Subcutaneous adipose tissue (tissue), 4 donors: ENCODE data around the gene DCUN1D3. TPM values are rescaled to one million over a fixed set of nuclear protein-coding genes. Genes with fewer than 3 reads are reported as not detected.

Experiments used
- CTCF ChIP-seq: fragments of 450-650 bp; IDR thresholded peaks from one replicate; pipeline ENCODE4 v1.5.1; 2016; ENCODE audit warnings: low read depth, mild to moderate bottlenecking, control low read depth, antibody characterized with exemption, moderate library complexity
- total RNA-seq, 4 donors: library from RNA; depleted of rRNA; stranded (reverse); fragments of >200 nt; gene quantifications; one replicate each; pipeline ENCODE4 v1.1.0, GENCODE V29; 2016

The DCUN1D3 gene
- total RNA-seq, 4 donors from 2014 or later: 34.8 to 68.6 (median 43.8) TPM

GRCh38 chr16:20871941-20872815 lies 28.0 kb downstream of the DCUN1D3 start:
- no peak for TF ChIP-seq CTCF

GRCh38 chr16:20871258-20871657 lies 28.9 kb downstream of the DCUN1D3 start:
- no peak for TF ChIP-seq CTCF

- TF ChIP-seq CTCF: no peak
These were observed 29.9 kb downstream of the DCUN1D3 start for GRCh38 chr16:20870122-20870820.

GRCh38 chr16:20868890-20869289 lies 31.3 kb downstream of the DCUN1D3 start:
- no peak for TF ChIP-seq CTCF

GRCh38 chr16:20867585-20867984 lies 32.6 kb downstream of the DCUN1D3 start:
- no peak for TF ChIP-seq CTCF

GRCh38 chr16:20866801-20867200 lies 33.4 kb downstream of the DCUN1D3 start:
- TF ChIP-seq CTCF: no peak

- TF ChIP-seq CTCF: no peak
These were observed 33.9 kb downstream of the DCUN1D3 start for GRCh38 chr16:20866145-20866772.
